Esophagus (tissue), 2 donors: ENCODE measurements around the gene TP53INP2. TPM values are rescaled to one million over a fixed set of nuclear protein-coding genes. Genes with fewer than 3 reads are reported as not detected.
"Not testable (repeated sequence)": the region's sequence is repeated elsewhere in the genome, so short reads cannot be mapped to it uniquely, and the experiment has no call there.

Experiments used
- H3K27ac ChIP-seq, 2 donors: one replicate each; pipeline ENCODE4 v1.5.1; 2013; ENCODE audit warnings: low read depth in 2 of 2, mild to moderate bottlenecking in 2 of 2, inconsistent platforms in 1 of 2, low read length in 1 of 2, moderate library complexity in 1 of 2
- H3K27me3 ChIP-seq, 2 donors: one replicate each; pipeline ENCODE4 v1.6.1; 2013; ENCODE audit warnings: low read length in 2 of 2, control low read depth in 1 of 2, mild to moderate bottlenecking in 1 of 2; ENCODE audit not compliant: insufficient read depth in 2 of 2, control insufficient read depth in 1 of 2
- H3K36me3 ChIP-seq, 2 donors: one replicate each; pipeline ENCODE4 v1.6.1; 2013; ENCODE audit warnings: low read length in 1 of 2; ENCODE audit not compliant: control insufficient read depth in 2 of 2, insufficient read depth in 2 of 2
- H3K4me1 ChIP-seq, 2 donors: one replicate each; pipeline ENCODE4 v1.6.1; 2013; ENCODE audit warnings: low read length in 1 of 2; ENCODE audit not compliant: control insufficient read depth in 2 of 2, insufficient read depth in 2 of 2
- H3K4me3 ChIP-seq, 2 donors: one replicate each; pipeline ENCODE4 v1.5.1; 2013; ENCODE audit warnings: low read length in 2 of 2, mild to moderate bottlenecking in 2 of 2, low read depth in 1 of 2, moderate library complexity in 1 of 2
- H3K9me3 ChIP-seq, 2 donors: one replicate each; pipeline ENCODE4 v1.6.1; 2013; ENCODE audit warnings: mild to moderate bottlenecking in 2 of 2, low read depth in 1 of 2, low read length in 1 of 2, moderate library complexity in 1 of 2; ENCODE audit not compliant: control insufficient read depth in 2 of 2, insufficient read depth in 1 of 2
- WGBS, 2 donors: extraction: QIAGEN DNeasy Blood & Tissue Kit; methylation state at CpG; one replicate each; pipeline ENCODE4 v1.1.7; 2013; 5-methylcytosine and 5-hydroxymethylcytosine counted together
- polyA plus RNA-seq, 2 donors: library from polyadenylated mRNA; stranded (reverse); fragments of 200-250 nt; gene quantifications; one replicate each; pipeline ENCODE4 v1.2.3, GENCODE V29; 2013
- donor health status: healthy with polysubstance abuse.
- donor health status: Bipolar disorder and iron deficiency.

TP53INP2 gene
- polyA plus RNA-seq, 2 donors = 39.5 to 57.1 TPM

- no peaks in the 10 kb centered on the region for H3K9me3 ChIP-seq
These were observed 6.9 kb downstream of the TP53INP2 start for GRCh38 chr20:34710861-34711574.

GRCh38 chr20:34711813-34712430 lies 7.8 kb downstream of the TP53INP2 start:
- Histone ChIP-seq H3K4me1 (peaks cover 0 to 15% of the 10 kb centered on the region in 2 donors), H3K27me3 (no peaks in the 10 kb centered on the region), H3K27ac (no peak overlapping the region), H3K36me3 (peaks cover 8 to 19% of the 10 kb centered on the region in 2 donors), H3K4me3 (no peak overlapping the region), H3K9me3 (no peaks in the 10 kb centered on the region)
- WGBS, 2 donors = 92 to 93% methylated on average over 3 of the region's 3 CpGs

More at GRCh38 chr20:34710861-34711574, 6.9 kb downstream of the TP53INP2 start:
- H3K36me3 ChIP-seq = peaks cover 8 to 19% of the 10 kb centered on the region in 2 donors
- peaks cover 0 to 17% of the 10 kb centered on the region in 2 donors for H3K4me1 ChIP-seq
- H3K27me3 ChIP-seq = no peaks in the 10 kb centered on the region
- WGBS, 2 donors = 87 to 89% methylated on average over 9 of the region's 9 CpGs
- no peak overlapping the region for H3K4me3 ChIP-seq
- peak overlapping the region in 1 of 2 donors; percentile 81 for H3K27ac ChIP-seq

GRCh38 chr20:34712525-34713192 lies 8.5 kb downstream of the TP53INP2 start:
- no peaks in the 10 kb centered on the region for H3K9me3 ChIP-seq
- no peak overlapping the region for H3K27ac ChIP-seq
- H3K4me3 ChIP-seq = no peak overlapping the region
- H3K27me3 ChIP-seq = no peaks in the 10 kb centered on the region
- 74 to 78% methylated on average over 5 of the region's 5 CpGs for WGBS, 2 donors
- H3K4me1 ChIP-seq = peaks cover 0 to 15% of the 10 kb centered on the region in 2 donors
- peaks cover 8 to 16% of the 10 kb centered on the region in 2 donors for H3K36me3 ChIP-seq

- Histone ChIP-seq H3K27ac (peak overlapping the region in 1 of 2 donors; percentile 33), H3K27me3 (no peaks in the 10 kb centered on the region), H3K9me3 (no peaks in the 10 kb centered on the region), H3K4me1 (peaks cover 0 to 15% of the 10 kb centered on the region in 2 donors), H3K4me3 (no peak overlapping the region), H3K36me3 (peaks cover 8 to 16% of the 10 kb centered on the region in 2 donors)
- WGBS, 2 donors = 86 to 94% methylated on average over 1 of the region's 1 CpG
These were observed 9.2 kb downstream of the TP53INP2 start for GRCh38 chr20:34713194-34713943.

- Histone ChIP-seq H3K36me3 (peaks cover 8 to 19% of the 10 kb centered on the region in 2 donors), H3K4me1 (peaks cover 0 to 10% of the 10 kb centered on the region in 2 donors)
- 93 to 95% methylated on average over 10 of the region's 10 CpGs for WGBS, 2 donors
- not testable (repeated sequence) for H3K4me3 ChIP-seq, H3K9me3 ChIP-seq, H3K27ac ChIP-seq, H3K27me3 ChIP-seq
These were observed 9.9 kb downstream of the TP53INP2 start for GRCh38 chr20:34713944-34714515.

GRCh38 chr20:34715384-34715783 lies 11.2 kb downstream of the TP53INP2 start:
- Histone ChIP-seq H3K4me3 (no peak overlapping the region), H3K36me3 (peaks cover 8 to 19% of the 10 kb centered on the region in 2 donors), H3K4me1 (peaks cover 0 to 5% of the 10 kb centered on the region in 2 donors), H3K27ac (no peak overlapping the region), H3K27me3 (no peaks in the 10 kb centered on the region), H3K9me3 (no peaks in the 10 kb centered on the region)
- 89 to 90% methylated on average over 4 of the region's 4 CpGs for WGBS, 2 donors

GRCh38 chr20:34716921-34717229 lies 12.7 kb downstream of the TP53INP2 start:
- Histone ChIP-seq H3K9me3 (no peaks in the 10 kb centered on the region), H3K36me3 (peaks cover 8 to 13% of the 10 kb centered on the region in 2 donors), H3K4me3 (no peak overlapping the region), H3K4me1 (no peaks in the 10 kb centered on the region), H3K27ac (no peak overlapping the region), H3K27me3 (no peaks in the 10 kb centered on the region)
- 90 to 98% methylated on average over 2 of the region's 2 CpGs for WGBS, 2 donors

- H3K27ac ChIP-seq = no peak overlapping the region
- WGBS, 2 donors = 82 to 84% methylated on average over 9 of the region's 9 CpGs
- H3K36me3 ChIP-seq = peaks cover 8 to 13% of the 10 kb centered on the region in 2 donors
- no peaks in the 10 kb centered on the region for H3K9me3 ChIP-seq
- no peak overlapping the region for H3K4me3 ChIP-seq
- no peaks in the 10 kb centered on the region for H3K27me3 ChIP-seq
- H3K4me1 ChIP-seq = no peaks in the 10 kb centered on the region
These were observed 13.3 kb downstream of the TP53INP2 start for GRCh38 chr20:34717230-34718095.
